ENCODE data around the gene ZGLP1. TPM values are rescaled to one million over a fixed set of nuclear protein-coding genes. Genes with fewer than 3 reads are reported as not detected.

Gene ZGLP1
- total RNA-seq, 2 donors from 2014 or later: 0.90 TPM; not detected in 1

DNA sequence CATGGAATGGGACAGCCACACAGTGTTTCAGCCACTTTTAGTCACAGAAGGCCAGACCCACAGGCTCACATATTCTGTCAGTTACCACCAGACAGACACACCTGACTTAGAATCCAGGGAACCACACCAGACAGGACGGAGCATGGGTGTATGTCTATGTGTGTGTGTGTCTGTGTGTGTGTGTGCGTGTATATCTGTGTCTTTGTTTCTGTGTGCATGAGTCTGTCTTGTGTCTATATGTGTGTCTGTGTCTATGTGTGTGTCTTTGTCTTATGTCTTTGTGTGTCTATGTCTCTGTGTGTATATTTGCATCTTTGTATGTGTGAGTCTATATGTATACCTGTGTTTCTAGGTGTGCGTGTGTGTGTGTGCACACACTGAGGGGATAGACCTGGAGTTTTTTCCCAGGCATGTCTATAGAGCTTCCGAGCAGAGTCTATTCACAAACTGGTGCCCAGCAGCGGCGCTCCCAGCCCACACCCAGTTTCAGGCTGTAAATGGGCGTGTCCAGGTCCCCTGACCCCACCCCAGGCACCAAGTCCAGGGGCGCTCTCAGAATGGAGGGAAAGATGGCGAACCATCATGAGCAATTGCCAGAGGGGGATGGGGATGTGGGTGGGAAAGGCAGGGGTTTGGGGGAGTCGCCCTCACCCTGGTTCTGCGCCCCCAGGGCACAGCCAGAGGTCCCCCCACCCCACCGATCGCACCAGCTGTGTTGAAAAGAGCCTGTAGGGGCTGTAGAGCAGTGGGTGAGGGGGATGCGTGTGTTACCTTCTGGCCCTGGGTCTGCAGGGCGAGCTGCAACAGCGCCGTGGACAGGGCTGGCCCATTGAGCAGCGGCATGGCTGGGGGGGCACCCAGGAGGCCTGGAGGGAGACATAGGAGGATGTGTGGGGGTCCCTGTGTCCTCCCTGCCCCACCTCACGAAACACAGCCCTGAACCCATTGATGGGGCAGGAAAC is 12.5 kb upstream of the ZGLP1 start:
- Histone ChIP-seq H3K36me3 (peaks cover 96% of the 10 kb centered on the region), H3K4me3 (no peak overlapping the region), H3K4me1 (no peaks in the 10 kb centered on the region), H3K27ac (no peak overlapping the region), H3K27me3 (no peaks in the 10 kb centered on the region), H3K9me3 (no peaks in the 10 kb centered on the region)
- TF ChIP-seq, protein P1, sequence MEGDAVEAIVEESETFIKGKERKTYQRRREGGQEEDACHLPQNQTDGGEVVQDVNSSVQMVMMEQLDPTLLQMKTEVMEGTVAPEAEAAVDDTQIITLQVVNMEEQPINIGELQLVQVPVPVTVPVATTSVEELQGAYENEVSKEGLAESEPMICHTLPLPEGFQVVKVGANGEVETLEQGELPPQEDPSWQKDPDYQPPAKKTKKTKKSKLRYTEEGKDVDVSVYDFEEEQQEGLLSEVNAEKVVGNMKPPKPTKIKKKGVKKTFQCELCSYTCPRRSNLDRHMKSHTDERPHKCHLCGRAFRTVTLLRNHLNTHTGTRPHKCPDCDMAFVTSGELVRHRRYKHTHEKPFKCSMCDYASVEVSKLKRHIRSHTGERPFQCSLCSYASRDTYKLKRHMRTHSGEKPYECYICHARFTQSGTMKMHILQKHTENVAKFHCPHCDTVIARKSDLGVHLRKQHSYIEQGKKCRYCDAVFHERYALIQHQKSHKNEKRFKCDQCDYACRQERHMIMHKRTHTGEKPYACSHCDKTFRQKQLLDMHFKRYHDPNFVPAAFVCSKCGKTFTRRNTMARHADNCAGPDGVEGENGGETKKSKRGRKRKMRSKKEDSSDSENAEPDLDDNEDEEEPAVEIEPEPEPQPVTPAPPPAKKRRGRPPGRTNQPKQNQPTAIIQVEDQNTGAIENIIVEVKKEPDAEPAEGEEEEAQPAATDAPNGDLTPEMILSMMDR (IDR thresholded peaks at IDR 0.05): no peak
- DNase-seq (ENCODE audit: low spot score): no peak

DNA sequence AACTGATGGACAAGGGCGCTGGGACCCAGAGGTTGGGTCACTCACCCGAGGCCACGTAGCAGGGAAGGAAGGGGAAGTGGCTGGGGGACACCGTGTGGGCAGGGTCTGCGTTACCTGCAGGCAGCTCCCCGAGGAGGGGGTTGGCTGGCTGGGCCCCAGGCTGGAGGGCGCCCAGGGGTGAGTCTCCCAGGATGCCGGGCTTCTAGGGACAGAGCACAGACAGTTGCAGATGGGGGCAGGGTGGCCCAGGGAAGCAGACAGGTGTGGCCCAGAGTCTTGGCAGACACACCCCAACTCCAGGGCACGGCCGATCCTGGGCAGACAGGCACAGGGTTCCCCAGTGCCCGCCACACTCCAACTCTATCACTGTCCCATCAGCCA is 11.8 kb upstream of the ZGLP1 start:
- H3K36me3 ChIP-seq: peaks cover 95% of the 10 kb centered on the region
- no peaks in the 10 kb centered on the region for H3K27me3 ChIP-seq
- TF ChIP-seq, protein P1 (IDR thresholded peaks at IDR 0.05): no peak
- H3K9me3 ChIP-seq: no peaks in the 10 kb centered on the region
- DNase-seq (ENCODE audit: low spot score): no peak
- no peak overlapping the region for H3K4me3 ChIP-seq
- no peaks in the 10 kb centered on the region for H3K4me1 ChIP-seq
- H3K27ac ChIP-seq: no peak overlapping the region

DNA sequence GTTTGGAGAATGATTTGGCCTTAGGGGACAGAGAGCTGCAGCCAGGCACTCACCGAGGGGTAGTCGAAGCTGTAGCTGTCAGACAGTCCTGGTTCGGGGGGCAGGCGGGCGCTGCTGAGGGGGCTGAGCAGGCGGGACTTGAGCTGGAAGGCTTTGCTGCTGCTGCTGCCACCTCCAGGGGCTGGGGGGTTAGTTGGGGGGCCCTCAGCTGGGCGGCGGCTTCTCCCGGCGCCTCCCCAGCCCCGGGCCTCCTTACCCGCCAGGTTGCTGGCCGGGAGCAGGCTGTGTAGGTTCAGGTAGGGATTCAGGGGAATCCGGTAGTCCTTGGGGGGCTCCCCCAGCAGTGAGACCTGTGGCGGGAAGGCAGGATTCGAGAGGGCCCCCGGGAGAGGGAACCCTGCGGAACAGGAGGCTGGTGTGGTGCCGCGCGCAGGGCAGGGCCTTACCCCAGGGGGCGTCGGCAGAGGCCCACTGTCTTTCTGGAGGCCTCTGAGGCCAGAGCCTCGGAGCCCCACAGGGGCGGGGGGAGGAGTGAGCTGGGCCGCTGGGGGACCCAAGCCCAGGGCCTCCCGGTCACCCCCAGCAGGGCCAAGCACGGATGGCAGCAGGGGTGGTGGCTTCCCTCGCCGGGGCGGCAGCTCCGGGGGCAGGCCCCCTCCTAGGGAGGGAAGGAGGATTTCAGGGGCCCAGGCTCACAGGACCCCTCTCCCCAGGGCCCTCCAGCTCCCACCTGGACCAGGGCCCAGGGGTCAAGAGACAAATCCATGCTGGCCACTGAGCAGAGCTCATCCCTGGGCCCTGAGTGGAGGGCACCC is 11.2 kb upstream of the ZGLP1 start:
- no peaks in the 10 kb centered on the region for H3K9me3 ChIP-seq
- peaks cover 0 to 6% of the 10 kb centered on the region in 2 donors for H3K4me1 ChIP-seq
- no peak for DNase-seq (ENCODE audit: low spot score)
- no peak overlapping the region for H3K27ac ChIP-seq
- peaks cover 89% of the 10 kb centered on the region for H3K36me3 ChIP-seq
- TF ChIP-seq, protein P1 (IDR thresholded peaks at IDR 0.05): no peak
- H3K27me3 ChIP-seq: no peaks in the 10 kb centered on the region
- H3K4me3 ChIP-seq: no peak overlapping the region

DNA sequence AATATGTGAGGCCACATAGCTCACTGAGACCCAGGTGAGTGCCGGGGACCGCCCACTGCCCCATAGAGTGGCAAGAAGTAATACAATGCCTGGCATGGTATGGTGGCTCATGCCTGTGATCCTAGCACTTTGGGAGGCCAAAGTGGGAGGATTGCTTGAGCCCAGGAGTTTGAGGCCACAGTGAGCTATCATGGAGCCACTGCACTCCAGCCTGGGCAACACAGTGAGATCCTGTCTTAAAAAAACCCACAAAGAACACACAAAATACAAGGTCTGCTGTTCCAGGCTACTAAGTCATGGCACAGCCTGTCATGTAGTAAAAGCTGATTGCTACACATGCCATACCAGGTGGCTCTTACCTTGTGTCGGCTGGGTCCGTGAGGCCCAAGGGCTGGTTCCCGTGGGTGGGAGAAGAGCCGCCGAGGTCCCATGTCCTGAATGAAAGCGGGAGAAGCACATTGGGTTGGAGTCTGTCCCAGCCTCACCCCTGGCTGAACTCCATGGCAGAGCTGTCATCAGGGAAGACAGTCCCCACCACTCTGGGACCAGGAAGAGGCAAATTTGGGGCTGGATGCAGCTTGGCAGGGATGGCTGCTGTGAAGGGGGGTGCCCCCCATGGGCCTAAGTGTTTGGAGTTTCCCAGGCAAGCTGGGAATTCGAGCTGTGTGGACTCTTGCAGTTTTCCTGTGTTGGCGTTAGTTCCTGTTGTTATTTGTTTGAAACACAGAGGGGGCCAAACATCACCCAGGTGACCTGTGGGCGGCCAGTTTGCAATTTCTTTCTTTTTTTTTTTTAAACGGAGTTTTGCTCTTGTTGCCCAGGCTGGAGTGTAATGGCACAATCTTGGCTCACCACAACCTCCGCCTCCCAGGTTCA is 9.4 kb upstream of the ZGLP1 start:
- Histone ChIP-seq H3K9me3 (no peaks in the 10 kb centered on the region), H3K4me1 (peaks cover 0 to 14% of the 10 kb centered on the region in 2 donors), H3K27me3 (no peaks in the 10 kb centered on the region), H3K27ac (no peak overlapping the region), H3K36me3 (peaks cover 73% of the 10 kb centered on the region), H3K4me3 (no peak overlapping the region)
- DNase-seq (ENCODE audit: low spot score): no peak
- TF ChIP-seq, protein P1 (IDR thresholded peaks at IDR 0.05): no peak

DNA sequence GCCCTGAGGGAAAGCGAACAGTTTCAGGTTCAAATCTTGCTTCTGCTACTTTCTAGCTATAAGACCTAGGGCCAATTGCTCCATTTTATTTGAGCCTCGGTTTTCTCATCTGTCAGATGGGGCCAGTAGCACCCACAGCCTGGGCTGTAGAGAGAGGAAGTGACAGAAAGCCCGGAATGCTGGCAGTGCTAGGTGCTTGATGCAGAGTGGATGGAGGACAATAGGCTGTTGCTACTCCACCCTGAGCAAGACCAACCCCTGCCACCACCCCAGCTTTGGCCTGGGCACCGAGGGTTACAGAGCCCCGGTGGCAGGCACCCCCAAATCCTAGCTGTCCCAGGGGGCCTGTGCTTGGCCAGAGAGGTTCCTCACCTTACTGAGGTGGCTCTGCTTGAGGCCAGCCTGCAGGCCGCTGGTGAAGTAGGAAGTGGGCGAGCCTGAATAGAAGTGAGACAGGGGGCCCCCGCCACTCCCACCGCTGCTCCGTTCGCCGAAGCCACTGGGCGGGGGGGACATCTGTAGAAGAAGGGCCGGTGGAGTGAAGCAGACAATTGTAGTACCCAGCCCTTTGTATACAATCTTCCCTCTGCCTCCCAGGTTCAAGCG is 8.3 kb upstream of the ZGLP1 start:
- no peak for DNase-seq (ENCODE audit: low spot score)
- H3K27me3 ChIP-seq: no peaks in the 10 kb centered on the region
- H3K9me3 ChIP-seq: no peaks in the 10 kb centered on the region
- TF ChIP-seq, protein P1 (IDR thresholded peaks at IDR 0.05): no peak
- peaks cover 64% of the 10 kb centered on the region for H3K36me3 ChIP-seq
- no peak overlapping the region for H3K4me3 ChIP-seq
- H3K4me1 ChIP-seq: peaks cover 0 to 14% of the 10 kb centered on the region in 2 donors
- H3K27ac ChIP-seq: no peak overlapping the region

Data from right atrium auricular region (tissue), 2 donors.